GM12873 (cell line): ENCODE results near the gene PLCH1.
A peak's percentile ranks its signal among the peaks of the same experiment; 100 is the strongest.

Experiments used
- CTCF ChIP-seq: IDR thresholded peaks from 2 replicates; pipeline ENCODE4 v1.5.1; 2012; ENCODE audit warnings: low read depth, mild to moderate bottlenecking, moderate library complexity, low read length, control low read depth; ENCODE audit not compliant: insufficient read depth; ENCODE audit errors: missing control alignments

The PLCH1 gene

GRCh38 chr3:155753038-155753639 is 8.3 kb upstream of the PLCH1 start:
- peak; percentile 48 for TF ChIP-seq CTCF

- TF ChIP-seq CTCF: no peak
Observed at GRCh38 chr3:155748611-155749365, 3.9 kb upstream of the PLCH1 start.

- TF ChIP-seq CTCF: no peak
Observed at GRCh38 chr3:155747946-155748290, 3.0 kb upstream of the PLCH1 start.

DNA sequence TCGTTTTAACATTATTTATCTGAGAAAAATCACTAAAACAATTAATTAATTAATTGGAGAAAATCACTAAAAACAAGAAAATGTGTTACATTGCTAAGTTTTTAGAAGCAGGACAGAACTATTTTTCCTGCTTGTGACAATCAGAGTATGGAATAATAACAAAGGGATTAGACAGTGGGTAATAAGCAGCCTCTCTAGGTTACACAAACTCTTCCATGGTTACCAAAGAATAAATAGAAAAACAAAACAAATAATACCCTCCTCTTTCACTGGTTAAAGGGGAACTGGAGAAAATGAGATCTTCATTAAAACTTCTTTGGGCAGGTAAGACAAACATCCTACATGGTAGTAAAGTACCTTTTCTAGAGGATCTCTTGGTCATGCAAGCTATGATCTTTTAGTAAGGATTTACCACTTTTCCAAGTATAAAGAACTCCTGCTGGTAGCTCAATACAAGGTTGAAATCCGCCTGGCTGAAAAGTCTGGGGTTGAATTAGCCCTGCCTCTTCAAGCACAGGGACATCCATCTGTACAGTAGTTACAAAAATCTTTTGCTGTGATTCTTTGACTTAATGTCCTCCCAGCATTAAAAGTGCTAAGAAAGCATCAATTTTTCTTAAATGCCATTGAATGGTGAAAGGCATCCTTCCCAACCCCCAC is 2.5 kb upstream of the PLCH1 start:
- no peak for TF ChIP-seq CTCF

- no peak for TF ChIP-seq CTCF
Observed at GRCh38 chr3:155746703-155747102, 1.8 kb upstream of the PLCH1 start.

- TF ChIP-seq CTCF: no peak
Observed at GRCh38 chr3:155745795-155746550, 1.1 kb upstream of the PLCH1 start.
